T47D (cell line): Measurements from ENCODE around the gene MYH9.
A peak's percentile ranks its signal among the peaks of the same experiment; 100 is the strongest.

Source experiments
- DNase-seq, 2 experiments: peaks; one replicate each; pipeline versions ENCODE4 v3.0.0 to v3.0.0-alpha.2; 2011 to 2012; ENCODE audit warnings: low read depth in 1 of 2, low spot score in 1 of 2
- JUND ChIP-seq: IDR thresholded peaks from 2 replicates; pipeline ENCODE4 v1.6.1; 2012; ENCODE audit warnings: low read depth
- in situ Hi-C: cut with HindIII; loops from 2 replicates; pipeline ENCODE4 v1.10.0; 2016; ENCODE audit warnings: low sequenced_read_pairs, low pct_unique_long_range_greater_than_20kb

MYH9 gene

GRCh38 chr22:36249160-36249559 is 138.6 kb downstream of the MYH9 start:
- TF ChIP-seq JUND, result no peak
- DNase-seq, result no peak
- in situ Hi-C loops, result no loop called here

- in situ Hi-C loops, result no loop called here
These were observed 139.8 kb downstream of the MYH9 start for GRCh38 chr22:36247955-36248354.

GRCh38 chr22:36246718-36247117 is 141.0 kb downstream of the MYH9 start:
- DNase-seq, result no peak
- in situ Hi-C loops, result no loop called here
- TF ChIP-seq JUND, result no peak

More at GRCh38 chr22:36247955-36248354, 139.8 kb downstream of the MYH9 start:
- no peak for TF ChIP-seq JUND
- no peak for DNase-seq

- no peak for DNase-seq
- no peak for TF ChIP-seq JUND
- in situ Hi-C loops, result no loop called here
These were observed 141.9 kb downstream of the MYH9 start for GRCh38 chr22:36245805-36246356.

GRCh38 chr22:36244522-36245391 is 143.0 kb downstream of the MYH9 start:
- in situ Hi-C loops, result no loop called here
- DNase-seq, result no peak

GRCh38 chr22:36243986-36244385 is 143.8 kb downstream of the MYH9 start:
- DNase-seq, result no peak
- in situ Hi-C loops, result no loop called here
- TF ChIP-seq JUND, result no peak

More at GRCh38 chr22:36244522-36245391, 143.0 kb downstream of the MYH9 start:
- no peak for TF ChIP-seq JUND

GRCh38 chr22:36239401-36240171 is 148.2 kb downstream of the MYH9 start, which contains the start of gene APOL2:
APOL2 (minus strand) TSS chr22:36239527; CDS start chr22:36233162, 6,365 bp downstream.
- no peak for TF ChIP-seq JUND
- in situ Hi-C loops, result no loop called here
- DNase-seq, result peak; percentile 63 to 92

- no peak for DNase-seq
- in situ Hi-C loops, result no loop called here
- TF ChIP-seq JUND, result no peak
These were observed 148.7 kb downstream of the MYH9 start for GRCh38 chr22:36239150-36239400.

- no peak for TF ChIP-seq JUND
- no peak for DNase-seq
- in situ Hi-C loops, result no loop called here
These were observed 149.2 kb downstream of the MYH9 start for GRCh38 chr22:36238373-36239149.

GRCh38 chr22:36237462-36238372 is 150.1 kb downstream of the MYH9 start:
- in situ Hi-C loops, result no loop called here
- no peak for DNase-seq
- no peak for TF ChIP-seq JUND
